SH-SY5Y (cell line): ENCODE measurements around the gene SEMA6B.

ENCODE experiments used
- GATA2 ChIP-seq: IDR thresholded peaks from 2 replicates; pipeline ENCODE4 v1.6.1; 2011; ENCODE audit warnings: mild to moderate bottlenecking, low read depth, low read length
- GATA3 ChIP-seq: IDR thresholded peaks from 2 replicates; pipeline ENCODE4 v1.6.1; 2011; ENCODE audit warnings: low read depth, mild to moderate bottlenecking, low read length, moderate library complexity

DNA sequence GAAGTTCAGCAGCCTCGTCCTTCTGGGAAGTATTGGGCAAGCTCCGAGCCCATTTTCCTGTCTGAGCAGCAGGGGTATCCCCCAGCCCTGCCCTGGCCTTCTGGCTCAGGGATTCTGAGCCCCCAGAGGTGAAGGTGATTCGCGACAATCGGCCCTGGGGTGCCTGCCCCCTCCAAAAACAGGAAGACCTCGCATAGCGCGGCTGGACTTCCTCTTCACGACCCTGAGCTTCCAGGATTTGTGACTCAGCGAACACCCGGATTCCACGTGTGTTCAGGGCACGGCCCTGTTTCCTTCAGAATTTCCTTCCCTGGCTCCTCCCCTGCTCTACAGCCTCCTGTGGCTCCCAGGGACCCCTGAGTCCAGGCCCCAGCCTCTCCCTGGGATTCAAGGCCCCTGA lies at the start of gene SEMA6B:
- TF ChIP-seq GATA2 (no peak), GATA3 (no peak)
